HG02981 (cell line): ENCODE data around the gene MYL12B.
"Not testable (repeated sequence)": the region's sequence is repeated elsewhere in the genome, so short reads cannot be mapped to it uniquely, and the experiment has no call there.

Experiments used
- ATAC-seq: cut with Tn5 transposase; IDR thresholded peaks from one replicate; pipeline ENCODE4 v1.9.1; 2021; ENCODE audit warnings: mild to moderate bottlenecking, moderate library complexity; ENCODE audit not compliant: unreplicated experiment

Gene MYL12B

GRCh38 chr18:3260995-3261372 is 949 bp upstream of the MYL12B start:
- no peak for ATAC-seq

DNA sequence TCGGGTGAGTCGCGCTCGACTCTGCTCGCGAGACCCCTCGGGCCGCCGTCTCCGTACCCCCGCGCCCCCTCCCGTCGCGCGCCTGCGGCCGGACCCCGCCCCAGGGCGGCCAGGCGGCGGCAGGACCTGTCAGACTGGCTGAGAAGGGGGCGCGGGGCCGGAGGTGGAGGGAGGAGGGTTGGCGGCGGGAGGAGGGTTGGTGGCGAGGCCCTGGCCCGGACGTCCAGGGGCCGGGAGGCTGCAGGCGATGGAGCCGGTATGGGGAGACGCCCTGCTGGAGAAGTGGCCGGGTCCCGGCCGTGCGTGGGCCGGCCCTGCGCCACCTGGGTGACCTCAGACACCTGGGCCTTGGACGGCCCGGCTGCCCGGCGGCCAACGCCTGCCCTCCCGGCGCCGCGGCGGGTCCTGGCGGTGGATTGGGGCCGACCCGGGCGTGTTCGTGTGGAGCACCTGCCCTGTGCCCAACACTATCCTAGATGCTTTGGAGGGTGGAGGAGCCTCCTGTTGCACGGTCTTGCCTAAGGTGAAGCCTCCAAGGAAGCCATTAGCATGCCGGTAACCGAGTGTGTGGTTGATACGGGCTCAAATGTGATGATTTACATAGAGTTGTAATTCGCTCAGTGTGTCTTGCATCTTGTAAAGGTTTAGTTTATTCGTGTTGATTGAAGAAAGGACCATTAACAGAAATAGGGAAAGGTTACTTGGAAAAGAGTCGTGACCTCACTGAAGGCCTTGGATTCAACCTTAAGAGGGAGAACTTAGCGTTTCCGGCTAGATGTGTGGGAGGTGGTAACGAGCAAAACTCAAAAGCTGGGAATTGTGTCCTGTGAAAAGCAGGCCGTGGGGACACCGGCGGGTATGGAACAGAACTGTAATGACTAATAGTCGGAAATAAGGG is 550 bp downstream of the MYL12B start:
- peak; percentile 39 for ATAC-seq

GRCh38 chr18:3263132-3263700 is 1.3 kb downstream of the MYL12B start:
- no peak for ATAC-seq

GRCh38 chr18:3264362-3264761 is 2.4 kb downstream of the MYL12B start:
- no peak for ATAC-seq

- no peak for ATAC-seq
Observed at GRCh38 chr18:3265564-3266033, 3.7 kb downstream of the MYL12B start.

DNA sequence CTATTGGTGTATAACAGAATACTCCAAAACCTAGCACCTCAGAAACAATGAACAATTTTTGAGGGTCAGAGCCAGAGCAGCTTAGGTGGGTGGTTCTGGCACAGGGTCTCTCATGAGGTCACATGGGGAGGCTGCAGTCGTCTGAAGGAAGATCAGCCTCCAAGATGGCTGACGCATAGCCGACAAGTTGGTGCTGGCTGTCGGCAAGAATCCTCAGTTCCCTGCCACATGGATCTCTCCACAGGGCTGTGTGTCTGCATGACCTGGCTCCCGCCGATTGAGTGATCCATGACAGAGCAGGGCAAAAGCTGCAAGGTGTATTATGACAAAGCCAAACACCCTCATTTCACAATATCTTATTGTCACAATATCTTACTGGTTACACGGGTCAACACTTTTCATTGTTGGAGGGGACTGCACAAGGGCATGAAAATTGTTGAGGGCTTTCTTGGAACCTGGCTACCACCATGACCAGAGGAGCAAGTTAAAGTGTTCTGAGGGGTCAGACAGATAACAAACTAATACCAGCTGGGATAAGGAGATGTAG is 4.2 kb downstream of the MYL12B start:
- no peak for ATAC-seq

GRCh38 chr18:3268306-3268705 is 6.4 kb downstream of the MYL12B start:
- ATAC-seq = no peak

DNA sequence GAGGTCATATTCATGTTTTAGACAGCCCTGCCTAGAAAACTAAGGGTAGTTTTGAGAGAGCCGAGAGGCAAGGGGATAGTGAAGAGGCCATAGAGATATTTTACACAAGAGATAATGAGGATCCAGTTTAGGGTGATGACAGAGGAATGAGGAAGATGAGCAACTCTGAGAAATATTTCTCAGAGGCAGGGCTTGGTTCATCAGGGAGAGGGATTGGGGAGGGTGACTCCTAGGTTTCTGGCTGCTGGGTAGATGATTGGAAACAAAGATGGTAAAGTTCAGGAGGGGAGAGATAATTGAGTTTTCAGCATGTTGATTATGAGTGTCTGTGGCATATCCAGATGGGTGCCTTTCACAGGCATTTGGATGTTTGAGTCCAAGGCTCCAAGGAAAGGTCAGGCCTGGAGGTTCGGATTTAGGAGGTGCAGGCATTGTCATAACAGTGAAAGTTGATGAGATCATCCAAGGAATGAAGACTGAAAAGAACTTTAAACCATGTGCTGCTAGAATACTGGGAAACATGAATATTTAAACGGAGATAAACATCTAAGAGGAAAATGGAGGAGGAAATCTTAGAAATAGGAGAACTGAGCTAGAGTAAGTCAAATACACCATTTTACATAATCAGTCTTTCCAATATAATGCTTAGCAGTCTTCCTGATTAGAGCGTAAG is 7.4 kb downstream of the MYL12B start:
- no peak for ATAC-seq

- ATAC-seq = no peak
Observed at GRCh38 chr18:3269914-3270299, 8.0 kb downstream of the MYL12B start.

- ATAC-seq = no peak
Observed at GRCh38 chr18:3273042-3273441, 11.1 kb downstream of the MYL12B start.

DNA sequence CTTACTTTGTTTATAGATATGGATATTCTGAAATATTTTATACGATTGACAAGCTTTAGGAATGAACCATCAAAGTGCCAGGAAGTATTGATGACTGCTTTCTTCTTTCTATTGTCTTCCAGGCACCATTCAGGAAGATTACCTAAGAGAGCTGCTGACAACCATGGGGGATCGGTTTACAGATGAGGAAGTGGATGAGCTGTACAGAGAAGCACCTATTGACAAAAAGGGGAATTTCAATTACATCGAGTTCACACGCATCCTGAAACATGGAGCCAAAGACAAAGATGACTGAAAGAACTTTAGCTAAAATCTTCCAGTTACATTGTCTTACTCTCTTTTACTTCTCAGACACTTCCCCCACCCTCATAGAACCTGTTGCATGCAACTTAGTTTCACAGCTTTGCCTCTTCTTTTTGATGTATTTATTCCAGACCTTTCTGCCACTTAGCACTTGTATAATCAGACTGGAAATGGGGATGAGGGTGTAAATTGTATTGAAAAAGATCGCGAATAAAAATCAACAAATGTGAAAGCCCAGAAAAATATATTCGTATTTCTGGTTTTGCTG is 15.8 kb downstream of the MYL12B start:
- not testable (repeated sequence) for ATAC-seq

DNA sequence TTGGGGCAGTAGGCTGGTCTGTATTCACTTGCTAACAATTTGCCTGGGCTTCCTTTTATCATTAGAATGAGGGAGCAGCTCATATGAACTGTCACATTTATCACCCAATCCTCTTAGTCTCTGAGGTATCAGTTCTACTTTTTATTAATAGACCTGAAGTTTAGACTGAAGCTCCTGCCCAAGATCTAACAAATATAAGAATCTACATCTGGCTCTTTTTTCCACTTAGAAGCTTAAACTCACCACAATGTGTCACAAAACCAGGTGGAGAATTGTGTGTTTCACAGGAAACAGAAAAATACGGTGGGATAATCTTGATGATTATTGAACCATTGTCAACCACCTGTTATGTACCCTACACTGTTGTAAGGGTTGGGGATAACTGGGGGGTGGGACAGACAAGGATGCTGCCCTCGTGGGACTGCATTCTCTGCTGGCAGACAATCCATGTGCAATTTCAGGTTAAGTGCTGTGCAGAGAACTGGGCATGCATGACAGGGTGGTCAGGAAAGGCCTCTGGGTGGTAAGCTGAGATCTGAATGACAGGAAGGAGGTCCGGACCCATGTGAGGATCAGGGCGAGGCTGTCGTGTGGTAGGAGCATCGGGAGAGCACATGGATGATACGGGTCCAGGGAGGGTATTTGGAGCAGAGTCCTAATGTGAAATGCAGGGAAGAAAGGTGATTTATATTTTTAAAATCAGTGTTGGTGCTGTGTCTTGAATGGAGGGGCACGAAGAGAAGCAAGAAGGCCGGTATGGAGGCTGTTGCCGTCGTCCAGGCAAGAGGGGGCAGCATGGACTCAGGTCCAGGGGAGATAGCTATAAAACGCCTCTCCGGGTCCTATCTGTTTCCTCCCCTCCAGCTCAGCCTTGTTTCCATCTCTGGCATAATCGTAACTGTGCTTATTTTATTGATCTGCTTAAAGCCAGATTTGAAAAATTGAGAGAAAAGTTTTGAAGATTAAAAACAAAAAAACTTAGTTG is 17.6 kb downstream of the MYL12B start:
- peak; percentile 86 for ATAC-seq

DNA sequence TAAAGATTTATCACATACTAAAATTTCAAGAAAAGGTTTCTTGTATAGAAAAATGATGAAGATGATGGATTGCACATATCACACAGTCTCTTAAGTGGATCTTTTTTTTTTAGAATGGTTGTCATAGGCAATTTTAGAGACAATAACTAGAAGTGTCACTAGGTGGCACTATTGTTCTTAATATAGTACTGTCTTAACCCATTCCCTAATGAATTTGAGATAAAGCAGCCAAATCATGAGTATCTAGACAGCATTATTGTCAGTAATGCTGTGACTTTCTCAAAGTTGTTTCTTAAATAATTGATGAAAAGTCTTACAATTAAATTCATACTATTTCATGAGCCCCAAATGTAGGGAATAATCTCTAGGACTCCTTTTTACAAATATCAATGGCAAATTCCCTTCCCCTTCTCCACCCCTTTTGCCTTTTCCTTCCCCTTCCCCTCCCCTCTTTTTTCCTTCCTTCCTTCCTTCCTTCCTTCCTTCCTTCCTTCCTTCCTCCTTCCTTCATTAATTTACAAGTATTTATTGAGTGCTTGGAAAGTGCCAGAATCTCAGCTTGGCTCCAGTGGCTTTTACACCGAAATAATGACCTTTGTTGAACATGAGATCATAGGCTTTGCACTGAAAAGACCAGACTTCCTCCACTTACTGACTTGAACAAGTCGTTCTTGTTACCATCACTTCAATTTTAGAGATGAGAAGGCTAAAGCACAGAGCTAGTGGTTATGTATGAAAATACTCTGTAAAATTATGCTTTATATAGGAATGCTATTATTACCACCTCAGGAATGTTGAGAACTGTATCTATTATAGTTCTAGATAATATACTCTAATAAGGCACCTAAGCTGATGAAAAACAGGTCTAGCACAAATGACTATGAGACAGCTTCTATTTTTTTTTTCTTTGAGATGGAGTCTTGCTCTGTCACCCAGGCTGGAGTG is 19.8 kb downstream of the MYL12B start:
- no peak for ATAC-seq

DNA sequence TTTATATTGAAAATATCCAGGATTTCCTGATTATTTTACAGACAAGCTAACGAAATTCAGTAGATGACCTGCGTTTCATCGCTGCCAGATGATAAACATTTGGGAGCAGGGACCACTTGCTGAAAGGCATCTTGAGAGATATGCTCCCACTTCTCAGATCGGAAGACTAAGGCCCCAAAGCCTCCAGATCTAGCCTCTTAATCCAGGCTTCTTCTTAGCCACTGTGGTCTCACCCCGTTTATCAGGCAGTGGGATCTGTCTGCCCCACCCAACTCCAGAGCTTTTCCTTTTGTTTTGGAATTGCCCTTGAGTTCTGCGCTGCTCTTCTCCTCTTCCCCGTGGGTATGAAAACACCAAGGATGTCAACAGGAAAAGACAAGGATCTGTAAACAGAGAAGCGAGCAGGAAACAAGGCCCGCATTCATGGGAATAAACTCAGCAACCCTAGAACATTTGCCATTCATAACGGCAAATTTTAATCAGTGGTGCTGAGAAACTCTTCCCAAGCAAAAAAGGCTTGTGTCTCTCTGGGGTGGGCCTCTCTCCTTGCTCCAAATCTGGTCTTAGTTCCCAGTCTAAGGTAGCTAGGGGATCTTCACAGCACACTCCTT is 21.4 kb downstream of the MYL12B start:
- no peak for ATAC-seq

GRCh38 chr18:3283908-3284307 is 22.0 kb downstream of the MYL12B start:
- ATAC-seq = no peak

DNA sequence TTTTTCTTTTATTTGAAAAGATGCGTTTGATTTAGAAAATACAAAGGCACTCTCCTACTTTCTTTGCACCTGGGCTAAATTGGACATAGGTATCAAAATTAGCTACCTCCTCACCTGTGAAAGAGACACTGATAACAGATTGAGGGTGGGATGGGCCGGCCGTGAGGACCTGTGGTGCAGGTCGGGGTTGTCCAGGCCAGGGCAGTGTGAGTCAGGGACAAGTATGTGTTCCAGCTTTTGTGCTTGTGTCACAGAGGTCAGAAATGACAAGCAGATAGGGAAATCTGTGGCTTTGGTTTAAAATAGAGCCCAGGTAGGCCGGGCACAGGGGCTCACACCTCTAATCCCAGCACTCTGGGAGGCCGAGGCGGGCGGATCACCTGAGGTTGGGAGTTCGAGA is 22.6 kb downstream of the MYL12B start:
- no peak for ATAC-seq

- no peak for ATAC-seq
Observed at GRCh38 chr18:3286159-3286558, 24.2 kb downstream of the MYL12B start.

DNA sequence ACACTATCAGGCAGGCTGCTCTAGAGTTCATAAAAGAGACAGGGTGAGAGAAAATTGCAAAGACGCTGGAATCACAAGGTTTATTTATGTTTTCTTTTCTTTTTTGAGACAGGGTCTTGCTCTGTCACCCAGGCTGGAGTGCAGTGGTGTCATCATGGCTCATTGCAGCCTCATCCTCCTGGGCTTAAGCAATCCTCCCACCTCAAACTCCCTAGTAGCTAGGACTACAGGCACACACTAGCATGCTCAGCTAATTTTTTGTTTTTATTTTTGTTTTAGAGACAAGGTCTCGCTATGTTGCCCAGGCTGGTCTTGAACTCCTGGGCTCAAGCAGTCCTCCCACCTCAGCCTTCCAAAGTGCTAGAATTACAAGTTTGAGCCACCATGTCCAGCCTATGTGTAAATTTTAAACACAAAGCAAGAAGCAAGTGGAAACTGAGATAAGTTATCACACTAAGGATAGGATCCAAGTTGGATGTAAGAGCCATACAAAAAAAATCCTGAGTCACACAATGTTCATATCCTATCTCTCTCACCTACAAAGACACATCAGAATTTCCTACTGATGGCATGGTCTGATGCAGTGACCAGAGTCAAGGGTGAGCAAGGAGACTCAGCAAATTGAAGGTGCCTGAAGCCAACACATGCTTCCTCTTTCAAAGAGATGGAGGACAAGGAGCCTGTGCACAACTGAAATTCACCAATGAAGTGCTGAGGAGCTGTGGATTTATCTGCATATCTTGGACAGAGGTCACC is 31.4 kb downstream of the MYL12B start:
- ATAC-seq = no peak
